IPS DF 4.7 (cell line): ENCODE measurements around the gene HIRA.

Experiments used
- DNase-seq: peaks from one replicate; pipeline ENCODE4 v3.0.0-alpha.2; 2013; ENCODE audit warnings: low spot score; ENCODE audit errors: extremely low read depth

Gene HIRA

GRCh38 chr22:19431649-19432132, at the start of gene HIRA:
HIRA (minus strand) TSS chr22:19431733; CDS start chr22:19431476, 257 bp downstream.
- no peak for DNase-seq

GRCh38 chr22:19480789-19481188, 49.3 kb upstream of the HIRA start:
- no peak for DNase-seq

GRCh38 chr22:19480173-19480568, 48.6 kb upstream of the HIRA start:
- DNase-seq, result no peak

- peak; percentile 88 for DNase-seq
These were observed 48.0 kb upstream of the HIRA start, which contains the start of gene CDC45 for GRCh38 chr22:19479355-19480172. CDC45 (plus strand) TSS chr22:19479920; CDS start chr22:19479969, 49 bp downstream.

GRCh38 chr22:19478901-19479354, 47.4 kb upstream of the HIRA start, which contains the start of gene UFD1:
UFD1 (minus strand) TSS chr22:19479193; CDS start chr22:19479085, 108 bp downstream.
- no peak for DNase-seq

DNA sequence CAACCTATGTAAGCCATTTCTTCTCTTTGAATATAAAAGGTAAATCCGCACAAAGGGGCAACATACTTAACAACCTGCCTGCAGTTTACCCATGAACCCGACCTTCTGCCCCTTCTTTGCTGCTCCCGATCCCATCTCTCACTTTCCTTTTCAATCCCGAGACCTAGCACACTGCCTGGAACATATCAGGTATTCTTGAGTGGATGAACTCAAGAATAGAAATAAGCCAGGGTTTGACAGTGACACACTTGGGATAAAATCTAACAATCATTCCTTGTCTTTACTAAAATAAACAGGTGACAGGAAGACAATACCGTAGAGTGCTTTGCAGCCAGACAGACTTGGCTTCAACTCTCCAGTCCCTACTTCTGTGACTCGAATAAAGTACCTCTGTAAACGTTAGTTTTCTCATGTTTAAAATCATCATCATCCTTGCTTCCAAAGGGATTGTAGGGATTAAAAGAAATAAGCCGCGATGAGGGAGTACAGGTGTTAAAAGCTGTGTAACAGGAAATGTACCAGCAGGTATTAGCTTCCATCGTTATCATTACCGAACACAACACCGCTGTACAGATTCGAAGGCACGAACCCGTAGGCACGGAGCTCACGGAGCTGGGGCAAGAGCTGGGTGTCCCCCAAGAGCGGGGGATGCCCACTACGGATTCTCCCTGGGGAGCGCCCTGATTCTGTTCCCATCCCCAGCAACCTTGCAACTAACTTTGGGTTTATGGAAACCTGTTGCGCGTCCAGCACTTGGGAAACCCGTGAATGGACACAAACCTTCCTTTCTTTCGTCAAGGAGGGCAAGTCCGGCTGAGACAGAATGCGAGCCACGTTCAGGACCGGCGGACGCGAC, 46.7 kb upstream of the HIRA start:
- DNase-seq, result no peak

- no peak for DNase-seq
These were observed 46.0 kb upstream of the HIRA start for GRCh38 chr22:19477321-19478044.

- DNase-seq, result no peak
These were observed 44.5 kb upstream of the HIRA start for GRCh38 chr22:19476023-19476422.

DNA sequence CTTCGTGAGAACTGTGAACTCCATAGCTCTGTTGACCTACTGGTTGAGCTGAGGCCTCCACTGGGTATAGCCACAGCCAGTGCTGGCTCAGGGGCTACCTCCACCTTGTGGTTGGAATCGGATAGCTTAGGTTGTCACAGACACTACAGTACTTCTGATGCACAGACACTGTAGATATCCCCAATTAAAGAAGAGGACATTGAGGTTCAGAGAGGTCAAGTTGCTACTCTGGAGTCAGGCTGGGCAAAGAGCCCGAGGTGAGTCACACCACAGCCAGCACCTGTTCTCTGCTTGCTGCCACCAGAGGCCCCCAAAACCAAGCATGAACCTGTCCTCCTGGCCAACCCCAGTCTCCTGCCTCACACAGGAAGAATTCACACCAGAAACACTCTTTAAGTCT, 42.0 kb upstream of the HIRA start:
- no peak for DNase-seq

DNA sequence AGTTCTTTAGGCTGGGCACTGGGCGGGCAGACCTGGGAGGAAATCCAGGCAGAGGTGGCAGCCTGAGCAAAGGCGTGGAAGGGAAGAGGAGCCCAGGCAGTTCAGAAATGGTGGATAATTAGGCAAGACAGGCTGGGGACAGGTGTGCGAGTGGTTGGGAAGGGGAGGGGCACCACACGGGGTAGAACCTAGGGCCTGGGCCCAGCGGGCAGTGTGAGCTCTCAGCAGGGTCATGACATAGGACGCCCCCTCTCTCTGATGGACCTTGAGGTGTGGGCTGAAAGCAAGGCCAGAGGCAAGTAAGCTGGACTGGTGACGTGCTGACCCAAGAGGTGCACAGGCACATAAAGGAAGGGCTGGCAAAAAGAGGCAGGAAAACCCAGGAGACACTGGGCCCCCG, 40.7 kb upstream of the HIRA start:
- no peak for DNase-seq

DNA sequence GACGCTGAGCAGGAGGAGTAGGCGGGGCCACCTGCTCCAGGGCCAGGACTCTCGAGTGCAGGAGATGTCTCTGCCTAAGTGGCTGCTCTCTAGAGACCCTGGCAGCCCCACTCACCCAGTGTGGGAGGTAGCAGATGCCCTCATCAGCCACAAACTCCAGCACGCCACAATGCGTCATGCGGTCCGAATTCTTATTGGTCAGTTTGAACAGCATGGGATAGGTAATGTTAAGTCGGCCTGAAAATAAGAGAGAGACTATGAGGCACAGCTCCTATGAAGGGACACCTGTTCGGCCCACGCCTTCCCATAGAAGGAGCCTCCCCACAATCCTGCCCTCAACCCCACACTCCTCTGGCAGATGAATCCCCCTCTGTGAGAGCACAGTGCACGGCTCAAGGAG, 40.0 kb upstream of the HIRA start:
- DNase-seq, result no peak

DNA sequence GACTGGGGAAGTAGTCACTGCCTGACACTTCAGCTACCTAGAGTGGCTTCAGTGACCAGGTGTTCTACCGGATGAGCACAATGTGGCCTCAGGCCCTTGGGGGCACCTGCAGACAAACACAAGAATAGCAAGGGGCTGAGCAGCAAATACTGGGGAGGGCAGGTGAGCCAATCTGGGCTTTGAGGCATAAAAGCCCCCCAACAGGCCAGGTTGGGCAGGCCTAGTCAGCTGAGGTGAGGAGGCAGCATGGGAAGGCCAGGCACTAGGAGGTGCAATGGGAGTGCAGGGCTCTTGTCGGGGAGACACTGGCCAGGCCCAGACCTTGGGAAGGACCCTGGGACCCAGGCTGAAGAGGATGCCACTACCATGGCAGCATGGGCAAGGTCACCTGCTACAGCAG, 38.5 kb upstream of the HIRA start:
- DNase-seq, result no peak

DNA sequence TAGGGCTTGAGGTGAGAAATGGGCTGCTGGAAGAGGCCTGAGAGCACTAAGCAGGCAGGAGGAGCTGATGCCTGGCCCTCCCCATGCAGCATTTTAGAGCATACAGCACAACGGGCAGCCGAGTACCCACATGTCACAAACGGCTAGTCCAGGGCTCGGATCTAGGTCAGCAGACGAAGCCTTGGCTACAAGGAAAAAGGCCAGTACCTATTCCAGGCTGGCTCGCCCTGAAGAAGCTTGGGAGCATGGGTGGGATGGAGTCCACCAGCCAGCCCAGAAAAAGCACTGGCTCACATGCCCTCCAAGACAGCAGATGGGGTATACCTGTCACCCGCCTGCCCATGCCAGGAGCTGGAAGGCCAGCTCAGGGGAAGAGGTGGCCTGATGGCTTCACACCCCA, 37.9 kb upstream of the HIRA start:
- DNase-seq, result no peak

DNA sequence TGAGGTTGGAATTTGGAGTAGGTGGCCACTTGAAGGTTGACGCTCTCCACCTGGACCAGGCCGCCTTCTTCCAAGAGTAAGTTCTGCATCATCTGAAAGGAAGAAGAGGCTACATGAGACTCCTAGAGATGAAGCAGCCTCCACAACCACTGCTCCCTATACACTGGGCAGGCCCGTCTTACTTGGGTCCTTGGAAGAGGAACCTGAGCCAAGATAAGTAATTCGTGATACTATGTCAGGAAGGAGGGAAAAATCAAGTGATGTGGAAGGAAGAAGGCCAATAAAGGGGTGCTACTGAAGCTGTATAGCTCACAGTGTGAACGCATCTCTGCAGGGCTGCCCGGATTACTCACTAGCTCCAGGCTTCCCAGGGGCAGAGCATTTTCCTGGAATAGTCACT, 36.4 kb upstream of the HIRA start:
- no peak for DNase-seq

DNA sequence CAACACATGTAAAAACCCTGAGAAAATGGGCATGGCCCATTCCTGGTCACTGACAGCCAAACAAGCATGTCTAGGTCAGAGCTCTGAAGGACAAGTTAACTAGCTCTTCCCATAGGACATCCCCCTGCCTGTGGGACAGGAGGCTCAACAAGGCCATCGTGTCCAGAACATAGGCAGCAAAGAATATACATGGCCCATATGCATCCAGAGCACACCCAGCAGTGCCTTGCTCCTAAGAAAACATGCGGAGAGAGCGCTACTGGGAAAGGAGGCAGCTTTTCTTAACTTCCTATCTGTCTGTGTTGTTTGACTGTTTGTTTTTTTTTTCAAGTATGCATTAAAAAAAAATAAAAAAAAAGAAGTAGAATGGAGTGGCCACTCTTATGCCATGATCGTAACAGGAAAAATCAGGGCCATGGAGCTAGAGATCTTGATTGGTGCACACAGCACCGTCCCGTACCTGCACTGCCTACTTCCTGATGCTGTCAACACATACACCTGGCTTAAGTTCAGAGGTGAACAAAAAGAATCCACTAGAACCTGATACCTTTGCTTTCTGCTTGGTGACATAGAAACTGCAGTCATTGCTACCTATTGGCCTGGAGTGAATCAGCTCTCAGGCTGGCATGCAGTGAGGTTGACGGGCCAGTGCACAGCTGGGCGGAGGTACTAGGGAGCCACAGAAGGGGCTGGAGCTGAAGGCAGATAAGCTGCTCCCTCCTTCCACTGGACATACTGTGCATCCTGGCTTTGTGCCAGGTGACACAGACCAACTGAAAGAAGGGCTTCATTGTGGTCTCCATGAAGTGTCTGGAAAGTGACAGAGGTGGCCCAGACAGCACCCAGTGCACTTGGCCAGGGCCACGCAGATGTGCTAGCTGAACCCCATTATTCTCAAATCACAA, 35.6 kb upstream of the HIRA start:
- no peak for DNase-seq

DNA sequence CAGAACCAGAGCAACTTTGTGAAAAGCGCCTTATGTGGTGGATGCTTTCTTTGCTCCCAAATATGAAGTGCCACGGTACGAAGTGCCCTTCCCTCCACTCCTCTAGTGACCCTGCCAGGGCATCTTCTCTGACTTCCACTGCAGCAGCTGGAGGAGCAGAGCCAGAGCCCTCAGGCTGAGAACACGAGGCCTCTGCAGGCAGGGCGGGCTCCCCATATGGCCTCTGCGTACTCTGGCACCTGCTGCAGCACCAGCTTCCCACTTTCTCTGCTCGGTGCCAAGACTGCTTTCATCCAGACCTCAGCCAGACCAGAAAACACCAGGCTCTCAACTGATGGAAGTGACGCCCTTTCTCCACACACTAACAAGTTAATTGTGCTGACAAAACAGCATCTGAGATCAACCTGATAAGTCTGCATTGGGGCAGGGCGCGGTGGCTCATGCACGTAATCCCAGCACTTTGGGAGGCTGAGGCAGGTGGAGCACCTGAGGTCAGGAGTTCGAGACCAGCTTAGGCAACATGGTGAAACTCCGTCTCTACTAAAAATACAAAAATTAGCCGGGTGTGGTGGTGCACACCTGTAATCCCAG, 34.7 kb upstream of the HIRA start:
- DNase-seq, result no peak

- no peak for DNase-seq
These were observed 33.4 kb upstream of the HIRA start for GRCh38 chr22:19464975-19465374.

GRCh38 chr22:19464546-19464945, 33.0 kb upstream of the HIRA start:
- no peak for DNase-seq

DNA sequence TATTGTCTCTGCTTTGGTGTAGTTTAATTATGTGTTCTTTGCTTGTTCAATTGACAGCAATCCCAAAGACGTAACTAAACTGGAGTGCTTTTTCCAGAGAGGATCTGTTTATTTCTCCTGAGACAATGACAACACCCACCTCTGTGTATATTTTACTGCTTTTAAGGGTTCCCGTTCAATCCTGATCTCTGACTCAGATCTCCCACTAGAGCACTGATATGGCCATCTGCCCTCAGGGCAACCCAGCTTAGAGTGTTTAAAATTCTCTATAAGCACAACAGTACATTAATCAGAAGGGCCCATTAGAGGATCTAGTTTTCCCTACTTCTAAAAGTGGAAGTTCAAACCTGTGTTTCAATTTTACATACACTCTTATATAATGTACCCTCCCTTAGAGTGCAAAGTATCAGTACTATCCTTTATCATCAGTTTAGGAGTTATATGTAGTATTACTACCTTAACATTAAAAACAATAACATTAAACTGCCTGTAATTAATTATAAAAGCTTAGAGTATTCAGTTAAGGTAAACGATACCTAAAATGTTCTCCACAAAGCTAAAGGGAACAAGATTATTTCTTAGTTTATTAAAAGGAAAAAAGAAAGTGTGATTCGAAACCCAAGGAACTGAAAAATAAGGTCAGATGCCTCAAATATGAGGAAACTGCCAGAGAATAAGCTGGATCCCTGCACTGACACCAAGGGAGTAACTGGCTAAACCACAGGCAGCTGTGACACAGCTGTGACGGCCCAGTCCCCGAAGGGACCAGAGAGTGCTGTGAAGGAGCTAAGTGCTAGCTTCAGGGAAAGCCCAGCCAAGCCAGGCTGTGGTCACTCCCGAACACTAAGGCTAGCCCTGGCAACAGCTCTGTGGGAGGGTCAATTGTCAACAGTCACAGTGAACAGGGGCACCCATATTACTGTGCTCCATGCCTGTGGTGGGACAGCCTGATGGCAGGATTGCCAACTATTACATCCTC, 32.2 kb upstream of the HIRA start:
- no peak for DNase-seq
